ENCODE results near the gene EPS8L2. TPM values are rescaled to one million over a fixed set of nuclear protein-coding genes. Genes with fewer than 3 reads are reported as not detected.
A peak's percentile ranks its signal among the peaks of the same experiment; 100 is the strongest.

The EPS8L2 gene
- 10.4 and 19.4 TPM in 2 replicates for total RNA-seq (2012; rRNA removed)

- Histone ChIP-seq H3K36me3 (ENCODE audit: insufficient read depth, low read length) (peaks cover 8% of the 10 kb centered on the region), H3K27me3 (ENCODE audit: control insufficient read depth, insufficient read depth, low read length) (no peaks in the 10 kb centered on the region), H3K9me3 (replicated peaks; ENCODE audit: low read length) (no peaks in the 10 kb centered on the region), H3K9ac (ENCODE audit: low read depth, low read length) (peak within 1 kb of the TSS; percentile 63), H3K4me3 (ENCODE audit: low read length) (peak within 1 kb of the TSS; percentile 66), H3K4me2 (ENCODE audit: low read length) (peak within 1 kb of the TSS; percentile 78), H3K4me1 (ENCODE audit: control insufficient read depth, insufficient read depth, low read length) (peaks cover 49% of the 10 kb centered on the region)
Observed at GRCh38 chr11:705646-706438, at the start of gene EPS8L2. Gene EPS8L2, plus strand, starts transcription at chr11:706231. Its CDS starts 3,177 bp downstream, at chr11:709408.

DNA sequence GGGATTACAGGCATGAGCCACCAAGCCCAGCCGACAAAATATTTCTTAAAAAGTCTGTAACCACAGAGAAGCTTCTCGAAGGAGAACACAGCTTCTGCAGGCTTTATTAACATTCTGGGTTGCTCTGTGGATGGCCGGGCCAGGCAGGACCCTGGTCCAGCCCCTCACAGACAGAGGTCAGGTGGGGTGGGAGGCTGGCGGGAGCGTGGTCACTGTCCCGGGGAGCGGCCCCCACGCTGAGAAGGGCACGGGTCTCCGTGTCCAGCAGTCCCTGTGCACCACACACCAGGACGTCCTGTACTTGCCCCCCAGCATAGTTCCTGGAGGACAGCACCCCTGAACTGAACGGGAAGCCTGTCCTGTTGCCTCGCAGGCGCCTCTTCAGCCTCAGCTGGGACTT lies 49.6 kb upstream of the EPS8L2 start:
- Histone ChIP-seq H3K4me3 (ENCODE audit: low read length) (no peak overlapping the region), H3K4me1 (ENCODE audit: control insufficient read depth, insufficient read depth, low read length) (no peaks in the 10 kb centered on the region), H3K4me2 (ENCODE audit: low read length) (no peak overlapping the region), H3K9ac (ENCODE audit: low read depth, low read length) (no peak overlapping the region), H3K27me3 (ENCODE audit: control insufficient read depth, insufficient read depth, low read length) (no peaks in the 10 kb centered on the region), H3K36me3 (ENCODE audit: insufficient read depth, low read length) (peaks cover 29% of the 10 kb centered on the region), H3K9me3 (replicated peaks; ENCODE audit: low read length) (no peaks in the 10 kb centered on the region)

- Histone ChIP-seq H3K27me3 (ENCODE audit: control insufficient read depth, insufficient read depth, low read length) (no peaks in the 10 kb centered on the region), H3K4me2 (ENCODE audit: low read length) (no peak overlapping the region), H3K4me3 (ENCODE audit: low read length) (no peak overlapping the region), H3K9me3 (replicated peaks; ENCODE audit: low read length) (no peaks in the 10 kb centered on the region), H3K36me3 (ENCODE audit: insufficient read depth, low read length) (peaks cover 29% of the 10 kb centered on the region), H3K9ac (ENCODE audit: low read depth, low read length) (no peak overlapping the region), H3K4me1 (ENCODE audit: control insufficient read depth, insufficient read depth, low read length) (no peaks in the 10 kb centered on the region)
Observed at GRCh38 chr11:656866-657265, 49.2 kb upstream of the EPS8L2 start.

- Histone ChIP-seq H3K36me3 (ENCODE audit: insufficient read depth, low read length) (peaks cover 29% of the 10 kb centered on the region), H3K27me3 (ENCODE audit: control insufficient read depth, insufficient read depth, low read length) (no peaks in the 10 kb centered on the region), H3K9me3 (replicated peaks; ENCODE audit: low read length) (no peaks in the 10 kb centered on the region), H3K4me3 (ENCODE audit: low read length) (no peak overlapping the region), H3K4me1 (ENCODE audit: control insufficient read depth, insufficient read depth, low read length) (no peaks in the 10 kb centered on the region), H3K9ac (ENCODE audit: low read depth, low read length) (no peak overlapping the region), H3K4me2 (ENCODE audit: low read length) (no peak overlapping the region)
Observed at GRCh38 chr11:657691-658126, 48.3 kb upstream of the EPS8L2 start.

GRCh38 chr11:659532-660085 lies 46.4 kb upstream of the EPS8L2 start:
- Histone ChIP-seq H3K4me3 (ENCODE audit: low read length) (no peak overlapping the region), H3K9ac (ENCODE audit: low read depth, low read length) (no peak overlapping the region), H3K27me3 (ENCODE audit: control insufficient read depth, insufficient read depth, low read length) (no peaks in the 10 kb centered on the region), H3K9me3 (replicated peaks; ENCODE audit: low read length) (no peaks in the 10 kb centered on the region), H3K4me2 (ENCODE audit: low read length) (no peak overlapping the region), H3K36me3 (ENCODE audit: insufficient read depth, low read length) (peaks cover 33% of the 10 kb centered on the region), H3K4me1 (ENCODE audit: control insufficient read depth, insufficient read depth, low read length) (no peaks in the 10 kb centered on the region)

DNA sequence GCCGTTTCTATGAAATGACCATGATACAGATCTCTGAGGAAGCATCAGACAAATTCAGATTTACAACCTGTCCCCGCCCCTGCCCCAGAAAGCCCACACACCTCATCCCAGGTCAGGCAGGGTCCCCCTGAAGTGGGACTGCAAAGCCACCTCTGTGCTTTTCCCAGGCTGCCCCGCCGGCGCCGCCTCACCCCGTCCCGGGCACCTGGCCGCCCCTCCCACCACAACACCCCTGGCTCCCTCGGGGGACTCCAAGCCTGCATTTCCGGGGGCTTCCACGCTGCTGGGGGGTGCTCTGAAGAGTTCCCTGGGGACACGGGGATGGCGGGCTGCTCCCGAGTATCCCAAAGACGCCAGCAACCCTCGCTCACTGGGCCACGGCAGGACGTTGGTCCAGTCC lies 45.8 kb upstream of the EPS8L2 start:
- Histone ChIP-seq H3K36me3 (ENCODE audit: insufficient read depth, low read length) (peaks cover 31% of the 10 kb centered on the region), H3K4me3 (ENCODE audit: low read length) (no peak overlapping the region), H3K4me2 (ENCODE audit: low read length) (no peak overlapping the region), H3K4me1 (ENCODE audit: control insufficient read depth, insufficient read depth, low read length) (peaks cover 5% of the 10 kb centered on the region), H3K9ac (ENCODE audit: low read depth, low read length) (no peak overlapping the region), H3K27me3 (ENCODE audit: control insufficient read depth, insufficient read depth, low read length) (no peaks in the 10 kb centered on the region), H3K9me3 (replicated peaks; ENCODE audit: low read length) (no peaks in the 10 kb centered on the region)

GRCh38 chr11:660681-661444 lies 45.2 kb upstream of the EPS8L2 start:
- Histone ChIP-seq H3K27me3 (ENCODE audit: control insufficient read depth, insufficient read depth, low read length) (no peaks in the 10 kb centered on the region), H3K4me3 (ENCODE audit: low read length) (no peak overlapping the region), H3K9ac (ENCODE audit: low read depth, low read length) (no peak overlapping the region), H3K36me3 (ENCODE audit: insufficient read depth, low read length) (peaks cover 31% of the 10 kb centered on the region), H3K9me3 (replicated peaks; ENCODE audit: low read length) (no peaks in the 10 kb centered on the region), H3K4me1 (ENCODE audit: control insufficient read depth, insufficient read depth, low read length) (peaks cover 11% of the 10 kb centered on the region), H3K4me2 (ENCODE audit: low read length) (no peak overlapping the region)

GRCh38 chr11:662689-663274 lies 43.2 kb upstream of the EPS8L2 start:
- Histone ChIP-seq H3K4me2 (ENCODE audit: low read length) (no peak overlapping the region), H3K9me3 (replicated peaks; ENCODE audit: low read length) (no peaks in the 10 kb centered on the region), H3K27me3 (ENCODE audit: control insufficient read depth, insufficient read depth, low read length) (no peaks in the 10 kb centered on the region), H3K4me1 (ENCODE audit: control insufficient read depth, insufficient read depth, low read length) (peaks cover 18% of the 10 kb centered on the region), H3K36me3 (ENCODE audit: insufficient read depth, low read length) (peaks cover 27% of the 10 kb centered on the region), H3K9ac (ENCODE audit: low read depth, low read length) (no peak overlapping the region), H3K4me3 (ENCODE audit: low read length) (no peak overlapping the region)

- H3K4me1 ChIP-seq (ENCODE audit: control insufficient read depth, insufficient read depth, low read length), result peaks cover 18% of the 10 kb centered on the region
- peaks cover 15% of the 10 kb centered on the region for H3K36me3 ChIP-seq (ENCODE audit: insufficient read depth, low read length)
- no peaks in the 10 kb centered on the region for H3K9me3 ChIP-seq (replicated peaks; ENCODE audit: low read length)
- peak overlapping the region; percentile 20 for H3K4me3 ChIP-seq (ENCODE audit: low read length)
- no peaks in the 10 kb centered on the region for H3K27me3 ChIP-seq (ENCODE audit: control insufficient read depth, insufficient read depth, low read length)
- H3K9ac ChIP-seq (ENCODE audit: low read depth, low read length), result peak overlapping the region; percentile 34
- peak overlapping the region; percentile 70 for H3K4me2 ChIP-seq (ENCODE audit: low read length)
Observed at GRCh38 chr11:665062-665703, 40.8 kb upstream of the EPS8L2 start.

GRCh38 chr11:665704-666281 lies 40.2 kb upstream of the EPS8L2 start:
- Histone ChIP-seq H3K9me3 (replicated peaks; ENCODE audit: low read length) (no peaks in the 10 kb centered on the region), H3K4me2 (ENCODE audit: low read length) (peak overlapping the region; percentile 70), H3K36me3 (ENCODE audit: insufficient read depth, low read length) (peaks cover 9% of the 10 kb centered on the region), H3K4me3 (ENCODE audit: low read length) (peak overlapping the region; percentile 20), H3K9ac (ENCODE audit: low read depth, low read length) (peak overlapping the region; percentile 34), H3K4me1 (ENCODE audit: control insufficient read depth, insufficient read depth, low read length) (peaks cover 18% of the 10 kb centered on the region), H3K27me3 (ENCODE audit: control insufficient read depth, insufficient read depth, low read length) (no peaks in the 10 kb centered on the region)
